Stimulated activated CD8-positive, alpha-beta memory T cell treated with anti-CD3 and anti-CD28 coated beads, Interleukin-4, amount 100 ng/mL, for 4 hours (primary cell): ENCODE measurements around the gene UBA1.

Experiments used
- DNase-seq, 2 donors: peaks; one replicate each; pipeline ENCODE4 v3.0.0-alpha.2; 2020; ENCODE audit warnings: low read depth in 2 of 2, low spot score in 1 of 2

The UBA1 gene

GRCh38 chrX:47193475-47194193 lies at the start of gene UBA1:
Gene UBA1, plus strand, starts transcription at chrX:47193829. Its CDS starts 4,974 bp downstream, at chrX:47198803.
- DNase-seq = peak; percentile 83 to 95

- no peak for DNase-seq
These were observed 49.6 kb upstream of the UBA1 start for GRCh38 chrX:47143894-47144625.

- DNase-seq = peak; percentile 65 to 84
These were observed 48.8 kb upstream of the UBA1 start, which contains the start of the genes NDUFB11 and RBM10 for GRCh38 chrX:47144626-47145394. Gene NDUFB11, minus strand, starts transcription at chrX:47144702. Its CDS starts 23 bp downstream, at chrX:47144679. Gene RBM10, plus strand, starts transcription at chrX:47145221. Its CDS starts 2,261 bp downstream, at chrX:47147482.

GRCh38 chrX:47145395-47146120 lies 48.1 kb upstream of the UBA1 start:
- no peak for DNase-seq

- DNase-seq = no peak
These were observed 47.3 kb upstream of the UBA1 start for GRCh38 chrX:47146121-47146935.

- no peak for DNase-seq
These were observed 46.4 kb upstream of the UBA1 start for GRCh38 chrX:47146936-47147859.

GRCh38 chrX:47148946-47149345 lies 44.7 kb upstream of the UBA1 start:
- DNase-seq = no peak

GRCh38 chrX:47151435-47151834 lies 42.2 kb upstream of the UBA1 start:
- DNase-seq = no peak

GRCh38 chrX:47156611-47157520 lies 36.8 kb upstream of the UBA1 start:
- no peak for DNase-seq

- no peak for DNase-seq
These were observed 35.5 kb upstream of the UBA1 start for GRCh38 chrX:47158131-47158530.

GRCh38 chrX:47158781-47159180 lies 34.8 kb upstream of the UBA1 start:
- DNase-seq = no peak

- no peak for DNase-seq
These were observed 32.8 kb upstream of the UBA1 start for GRCh38 chrX:47160781-47161180.

GRCh38 chrX:47162927-47163583 lies 30.6 kb upstream of the UBA1 start:
- no peak for DNase-seq

- no peak for DNase-seq
These were observed 29.2 kb upstream of the UBA1 start for GRCh38 chrX:47164420-47164819.

- no peak for DNase-seq
These were observed 27.5 kb upstream of the UBA1 start for GRCh38 chrX:47166126-47166525.

- no peak for DNase-seq
These were observed 25.0 kb upstream of the UBA1 start for GRCh38 chrX:47168495-47169073.

- no peak for DNase-seq
These were observed 24.4 kb upstream of the UBA1 start for GRCh38 chrX:47169273-47169672.
